Mesenchymal stem cell (in vitro differentiated cells and primary cell): ENCODE results near the gene ADAM8.

Experiments used
- DNase-seq: peaks from one replicate; pipeline ENCODE4 v3.0.0-alpha.2; 2013
- H2AFZ ChIP-seq: one replicate; pipeline ENCODE4 v1.6.1; 2013; ENCODE audit warnings: low read depth, mild to moderate bottlenecking, control low read depth, inconsistent platforms, low read length, moderate library complexity
- H2AK5ac ChIP-seq: 2 replicates; pipeline ENCODE4 v1.6.1; 2013; ENCODE audit warnings: low read length, moderate library complexity, mild to moderate bottlenecking, inconsistent platforms; ENCODE audit not compliant: severe bottlenecking
- H2BK120ac ChIP-seq: one replicate; pipeline ENCODE4 v1.6.1; 2013; ENCODE audit warnings: low read depth, mild to moderate bottlenecking, inconsistent platforms, low read length, moderate library complexity
- H2BK12ac ChIP-seq, 2 experiments: one replicate each; pipeline ENCODE4 v1.6.1; 2013; ENCODE audit warnings: inconsistent platforms in 2 of 2, low read length in 2 of 2, mild to moderate bottlenecking in 2 of 2, moderate library complexity in 2 of 2, control low read depth in 1 of 2
- H2BK15ac ChIP-seq: one replicate; pipeline ENCODE4 v1.6.1; 2013; ENCODE audit warnings: mild to moderate bottlenecking, low read depth, inconsistent platforms; ENCODE audit not compliant: poor library complexity, severe bottlenecking
- H2BK5ac ChIP-seq: 2 replicates; pipeline ENCODE4 v1.6.1; 2013; ENCODE audit warnings: low read depth, mild to moderate bottlenecking, low read length, control low read depth, inconsistent platforms; ENCODE audit not compliant: poor library complexity, severe bottlenecking
- H3K14ac ChIP-seq, 2 experiments: one replicate each; pipeline ENCODE4 v1.6.1; 2013; ENCODE audit warnings: inconsistent platforms in 2 of 2, low read length in 2 of 2, control low read depth in 1 of 2, mild to moderate bottlenecking in 1 of 2, moderate library complexity in 1 of 2
- H3K18ac ChIP-seq, 2 experiments: one replicate each; pipeline ENCODE4 v1.6.1; 2013; ENCODE audit warnings: inconsistent platforms in 2 of 2, low read length in 2 of 2, control low read depth in 1 of 2, low read depth in 1 of 2, mild to moderate bottlenecking in 1 of 2
- H3K23ac ChIP-seq, 2 experiments: one replicate each; pipeline ENCODE4 v1.6.1; 2013; ENCODE audit warnings: inconsistent platforms in 2 of 2, low read length in 2 of 2, mild to moderate bottlenecking in 2 of 2, moderate library complexity in 2 of 2, control low read depth in 1 of 2
- H3K27ac ChIP-seq: 2 replicates; pipeline ENCODE4 v1.5.1; 2013; ENCODE audit warnings: mild to moderate bottlenecking, moderate library complexity, low read length, control low read depth, inconsistent platforms; ENCODE audit not compliant: poor library complexity, severe bottlenecking
- H3K27me3 ChIP-seq, 2 experiments: 2 replicates each; pipeline versions ENCODE4 v1.6.1 to v1.7.0; 2013; ENCODE audit warnings: low read length in 2 of 2, mild to moderate bottlenecking in 2 of 2, moderate library complexity in 2 of 2, control low read depth in 1 of 2, inconsistent platforms in 1 of 2; ENCODE audit not compliant: control insufficient read depth in 1 of 2, insufficient read depth in 1 of 2
- H3K36me3 ChIP-seq, 2 experiments: 2 replicates each; pipeline versions ENCODE4 v1.6.1 to v1.7.0; 2013; ENCODE audit warnings: low read length in 2 of 2, control low read depth in 1 of 2, inconsistent platforms in 1 of 2, low read depth in 1 of 2, mild to moderate bottlenecking in 1 of 2; ENCODE audit not compliant: insufficient read depth in 2 of 2, control insufficient read depth in 1 of 2
- H3K4ac ChIP-seq, 2 experiments: one replicate each; pipeline ENCODE4 v1.6.1; 2013; ENCODE audit warnings: inconsistent platforms in 2 of 2, low read length in 2 of 2, mild to moderate bottlenecking in 2 of 2, moderate library complexity in 2 of 2, control low read depth in 1 of 2, low read depth in 1 of 2
- H3K4me1 ChIP-seq: 2 replicates; pipeline ENCODE4 v1.6.1; 2013; ENCODE audit warnings: low read depth, low read length, control low read depth; ENCODE audit not compliant: control insufficient read depth, insufficient read depth
- H3K4me2 ChIP-seq: 2 replicates; pipeline ENCODE4 v1.6.1; 2013; ENCODE audit warnings: low read length, mild to moderate bottlenecking, inconsistent platforms; ENCODE audit not compliant: poor library complexity, severe bottlenecking
- H3K4me3 ChIP-seq, 2 experiments: 2 replicates each; pipeline versions ENCODE4 v1.5.1 to v1.7.0; 2013; ENCODE audit warnings: low read length in 2 of 2, mild to moderate bottlenecking in 2 of 2, control low read depth in 1 of 2, low read depth in 1 of 2; ENCODE audit not compliant: insufficient read depth in 1 of 2
- H3K79me1 ChIP-seq: replicated peaks from 2 replicates; pipeline ENCODE4 v1.6.1; 2013; ENCODE audit warnings: mild to moderate bottlenecking, control low read depth, low read length, inconsistent platforms; ENCODE audit not compliant: poor library complexity, severe bottlenecking
- H3K9ac ChIP-seq: 2 replicates; pipeline ENCODE4 v1.7.0; 2013; ENCODE audit warnings: mild to moderate bottlenecking, low read length, moderate library complexity
- H3K9me3 ChIP-seq: 2 replicates; pipeline ENCODE4 v1.7.0; 2013; ENCODE audit warnings: mild to moderate bottlenecking, low read length; ENCODE audit not compliant: control insufficient read depth
- H4K8ac ChIP-seq: one replicate; pipeline ENCODE4 v1.6.1; 2013; ENCODE audit warnings: inconsistent platforms, mild to moderate bottlenecking, low read length, moderate library complexity
- H4K91ac ChIP-seq: one replicate; pipeline ENCODE4 v1.6.1; 2013; ENCODE audit warnings: mild to moderate bottlenecking, low read length, inconsistent platforms
- whole genome bisulfite sequencing: methylation state at CpG from one replicate; pipeline ENCODE4 v1.1.7; 2013; ENCODE audit warnings: mixed read lengths; 5-methylcytosine and 5-hydroxymethylcytosine counted together

Gene ADAM8

DNA sequence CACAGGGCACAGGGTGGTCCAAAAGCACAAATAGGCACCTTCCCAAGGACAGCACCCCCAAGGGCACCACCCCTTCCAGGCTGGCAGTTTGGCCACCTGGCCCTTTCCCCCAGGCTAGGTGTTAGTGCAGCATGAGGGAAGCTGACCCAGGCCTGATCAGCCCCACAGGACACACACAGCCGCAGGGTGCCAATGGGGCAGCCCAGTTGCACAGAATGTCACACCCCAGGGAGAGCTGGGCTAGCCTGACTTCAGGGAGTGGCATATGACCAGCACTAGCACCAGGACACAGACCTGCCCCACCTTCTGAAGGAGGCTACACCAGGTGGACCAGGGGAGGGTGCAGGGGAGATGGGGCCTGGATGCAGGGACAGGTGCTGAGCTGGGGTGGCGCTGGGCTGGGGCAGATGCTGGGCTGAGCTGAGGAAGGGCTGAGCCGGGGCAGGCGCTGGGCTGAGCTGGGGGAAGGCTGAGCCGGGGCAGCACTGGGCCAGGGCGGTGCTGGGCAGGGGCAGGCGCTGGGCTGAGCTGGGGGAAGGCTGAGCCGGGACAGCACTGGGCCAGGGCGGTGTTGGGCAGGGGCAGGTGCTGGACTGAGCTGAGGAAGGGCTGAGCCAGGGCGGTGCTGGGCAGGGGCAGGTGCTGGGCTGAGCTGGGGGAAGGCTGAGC, 3.9 kb upstream of the ADAM8 start:
- Histone ChIP-seq H3K27ac (no peak overlapping the region), H2BK15ac (no peak overlapping the region), H3K36me3 (peaks cover 69 to 70% of the 10 kb centered on the region in 2 experiments), H3K4me3 (no peak overlapping the region), H3K4me2 (no peak overlapping the region), H3K4me1 (peaks cover 50% of the 10 kb centered on the region), H3K23ac (no peak overlapping the region), H4K91ac (no peak overlapping the region), H2AK5ac (no peak overlapping the region), H2AFZ (no peak overlapping the region), H2BK5ac (no peak overlapping the region), H3K79me1 (peaks cover 19% of the 10 kb centered on the region), H3K14ac (no peak overlapping the region), H4K8ac (no peak overlapping the region), H2BK12ac (no peak overlapping the region), H3K18ac (no peak overlapping the region), H3K4ac (no peak overlapping the region), H3K9me3 (no peaks in the 10 kb centered on the region), H3K27me3 (peaks cover 0 to 14% of the 10 kb centered on the region in 2 experiments), H3K9ac (no peak overlapping the region), H2BK120ac (no peak overlapping the region)
- 90% methylated on average over 10 of the region's 10 CpGs for WGBS
- no peak for DNase-seq

GRCh38 chr10:133279326-133280226, 2.9 kb upstream of the ADAM8 start:
- Histone ChIP-seq H3K4me1 (peaks cover 54% of the 10 kb centered on the region), H3K79me1 (peaks cover 10% of the 10 kb centered on the region), H3K4me2 (no peak overlapping the region), H2BK15ac (no peak overlapping the region), H4K91ac (no peak overlapping the region), H2AK5ac (no peak overlapping the region), H2AFZ (no peak overlapping the region), H4K8ac (no peak overlapping the region), H3K27ac (peak overlapping the region; percentile 16), H2BK12ac (no peak overlapping the region), H3K18ac (no peak overlapping the region), H2BK5ac (no peak overlapping the region), H3K9me3 (no peaks in the 10 kb centered on the region), H3K4me3 (no peak overlapping the region), H3K27me3 (peaks cover 0 to 23% of the 10 kb centered on the region in 2 experiments), H3K23ac (no peak overlapping the region), H3K14ac (no peak overlapping the region), H3K9ac (no peak overlapping the region), H3K4ac (no peak overlapping the region), H2BK120ac (no peak overlapping the region), H3K36me3 (peaks cover 60 to 61% of the 10 kb centered on the region in 2 experiments)
- 90% methylated on average over 22 of the region's 24 CpGs for WGBS
- DNase-seq: peak; percentile 19

- H4K91ac ChIP-seq: peak overlapping the region; percentile 48
- 52% methylated on average over 19 of the region's 19 CpGs for WGBS
- H3K23ac ChIP-seq: no peak overlapping the region
- H3K18ac ChIP-seq: peak overlapping the region in 1 of 2 experiments; percentile 6
- H3K14ac ChIP-seq: no peak overlapping the region
- peak overlapping the region; percentile 36 for H3K27ac ChIP-seq
- H4K8ac ChIP-seq: peak overlapping the region; percentile 47
- H2AK5ac ChIP-seq: no peak overlapping the region
- H2BK120ac ChIP-seq: no peak overlapping the region
- H3K27me3 ChIP-seq: peaks cover 0 to 26% of the 10 kb centered on the region in 2 experiments
- H3K4me3 ChIP-seq: no peak overlapping the region
- H3K4me2 ChIP-seq: peak overlapping the region; percentile 7
- peaks cover 53% of the 10 kb centered on the region for H3K4me1 ChIP-seq
- H2AFZ ChIP-seq: no peak overlapping the region
- DNase-seq: peak; percentile 67
- peak overlapping the region in 1 of 2 experiments; percentile 41 for H3K4ac ChIP-seq
- H2BK12ac ChIP-seq: peak overlapping the region in 1 of 2 experiments; percentile 74
- H3K9me3 ChIP-seq: no peaks in the 10 kb centered on the region
- peak overlapping the region; percentile 66 for H2BK15ac ChIP-seq
- H2BK5ac ChIP-seq: no peak overlapping the region
- H3K9ac ChIP-seq: no peak overlapping the region
- peaks cover 4% of the 10 kb centered on the region for H3K79me1 ChIP-seq
- H3K36me3 ChIP-seq: peaks cover 51 to 56% of the 10 kb centered on the region in 2 experiments
Observed at GRCh38 chr10:133278577-133279265, 2.1 kb upstream of the ADAM8 start.
